H1 (cell line): ENCODE results near the gene PRDM2. TPM values are rescaled to one million over a fixed set of nuclear protein-coding genes. Genes with fewer than 3 reads are reported as not detected.

Source experiments
- EZH2 ChIP-seq: fragments of 200-600 bp; sonication (generic); IDR thresholded peaks from 2 replicates; pipeline ENCODE4 v1.7.1; 2012; ENCODE audit warnings: low read depth, mild to moderate bottlenecking, moderate library complexity, low read length, inconsistent platforms; ENCODE audit not compliant: severe bottlenecking
- polyA plus RNA-seq, 7 experiments: library from polyadenylated mRNA; depleted of rRNA in 3 of 7; stranded (reverse) in 5 of 7; unstranded in 2 of 7; fragments of >200 nt in 5 of 7; fragments of 200-250 nt in 2 of 7; gene quantifications; 1 replicate in 5 of 7; 2 replicates in 1 of 7; 4 replicates in 1 of 7; pipeline versions ENCODE4 v1.2.1 to v1.2.3, GENCODE V29; 2011 to 2013; ENCODE audit warnings: missing spikeins in 2 of 7, mixed read lengths in 2 of 7
- total RNA-seq: library from RNA; stranded (reverse); fragmentation: NEBNext Ultra II Directional; extraction: Animal tissue kit (Norgen Biotek cat#: 25700); gene quantifications from 2 replicates; pipeline ENCODE4 v1.2.1, GENCODE V29; 2021
- TF ChIP-seq, protein P1 (sequence below), 3 experiments: IDR thresholded peaks; 1 replicate in 2 of 3; 2 replicates in 1 of 3; pipeline versions ENCODE4 v1.5.1 to v1.6.1; 2011; ENCODE audit warnings: low read length in 3 of 3, mild to moderate bottlenecking in 3 of 3, inconsistent platforms in 2 of 3, low read depth in 1 of 3, moderate library complexity in 1 of 3; ENCODE audit not compliant: insufficient read depth in 1 of 3; ENCODE audit errors: control extremely low read depth in 1 of 3
- TF ChIP-seq, protein P2 (sequence below): IDR thresholded peaks from 2 replicates; pipeline ENCODE4 v1.6.1; 2012; ENCODE audit warnings: inconsistent platforms

PRDM2 gene
- total and polyA plus RNA-seq, 2 of the 8 experiments (the other 6 are each of a cell fraction or from before 2014, with no cell fraction given), result 5.8 to 21.2 TPM

DNA sequence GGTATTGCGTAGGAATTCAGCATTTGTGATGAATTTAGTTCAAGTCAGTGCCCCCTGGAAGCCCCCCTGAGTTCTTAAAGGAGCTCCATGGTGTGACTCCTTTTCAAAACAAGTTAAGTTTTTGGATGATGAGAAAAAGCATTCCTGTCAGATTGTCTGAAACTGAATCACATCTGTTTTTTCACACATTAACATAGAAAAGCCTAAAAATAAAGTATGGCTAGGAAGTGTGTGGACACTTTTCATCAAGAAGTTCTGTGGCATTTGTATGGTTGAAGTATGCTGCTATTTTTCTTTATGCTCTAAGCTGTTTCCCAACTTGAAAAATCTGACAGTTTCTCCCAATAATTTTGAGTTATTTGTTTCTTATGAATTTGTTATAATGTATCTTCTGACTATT is 33.7 kb downstream of the PRDM2 start (continued):
- TF ChIP-seq, protein P1, sequence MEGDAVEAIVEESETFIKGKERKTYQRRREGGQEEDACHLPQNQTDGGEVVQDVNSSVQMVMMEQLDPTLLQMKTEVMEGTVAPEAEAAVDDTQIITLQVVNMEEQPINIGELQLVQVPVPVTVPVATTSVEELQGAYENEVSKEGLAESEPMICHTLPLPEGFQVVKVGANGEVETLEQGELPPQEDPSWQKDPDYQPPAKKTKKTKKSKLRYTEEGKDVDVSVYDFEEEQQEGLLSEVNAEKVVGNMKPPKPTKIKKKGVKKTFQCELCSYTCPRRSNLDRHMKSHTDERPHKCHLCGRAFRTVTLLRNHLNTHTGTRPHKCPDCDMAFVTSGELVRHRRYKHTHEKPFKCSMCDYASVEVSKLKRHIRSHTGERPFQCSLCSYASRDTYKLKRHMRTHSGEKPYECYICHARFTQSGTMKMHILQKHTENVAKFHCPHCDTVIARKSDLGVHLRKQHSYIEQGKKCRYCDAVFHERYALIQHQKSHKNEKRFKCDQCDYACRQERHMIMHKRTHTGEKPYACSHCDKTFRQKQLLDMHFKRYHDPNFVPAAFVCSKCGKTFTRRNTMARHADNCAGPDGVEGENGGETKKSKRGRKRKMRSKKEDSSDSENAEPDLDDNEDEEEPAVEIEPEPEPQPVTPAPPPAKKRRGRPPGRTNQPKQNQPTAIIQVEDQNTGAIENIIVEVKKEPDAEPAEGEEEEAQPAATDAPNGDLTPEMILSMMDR (IDR thresholded peaks at IDR 0.05; ENCODE audit: control extremely low read depth in 1 of 3, insufficient read depth in 1 of 3, low read depth in 1 of 3, low read length in 3 of 3), result no peak
- TF ChIP-seq EZH2, result no peak
- TF ChIP-seq, protein P2, sequence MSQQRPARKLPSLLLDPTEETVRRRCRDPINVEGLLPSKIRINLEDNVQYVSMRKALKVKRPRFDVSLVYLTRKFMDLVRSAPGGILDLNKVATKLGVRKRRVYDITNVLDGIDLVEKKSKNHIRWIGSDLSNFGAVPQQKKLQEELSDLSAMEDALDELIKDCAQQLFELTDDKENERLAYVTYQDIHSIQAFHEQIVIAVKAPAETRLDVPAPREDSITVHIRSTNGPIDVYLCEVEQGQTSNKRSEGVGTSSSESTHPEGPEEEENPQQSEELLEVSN, result no peak
